K562 (cell line): ENCODE data around the gene GPR107. TPM values are rescaled to one million over a fixed set of nuclear protein-coding genes. Genes with fewer than 3 reads are reported as not detected.
A peak's percentile ranks its signal among the peaks of the same experiment; 100 is the strongest.

ENCODE experiments used
- CBX1 ChIP-seq: sonication (generic); IDR thresholded peaks from 2 replicates; pipeline ENCODE4 v1.6.1; 2016; ENCODE audit warnings: antibody characterized with exemption, low read depth, mild to moderate bottlenecking
- CEBPG ChIP-seq, 3 experiments: fragments of 200-800 bp in 1 of 3; sonication (Bioruptor generic) in 1 of 3; sonication (generic) in 1 of 3; formaldehyde crosslinking in 1 of 3; IDR thresholded peaks in 2 of 3; conservative IDR thresholded peaks in 1 of 3; 2 replicates each; pipeline versions ENCODE4 v1.6.1 to v1.8.0; 2016 to 2022; ENCODE audit warnings: missing compliant biosample characterization in 2 of 3, missing genetic modification characterization in 2 of 3, mild to moderate bottlenecking in 1 of 3, missing genetic modification reagents in 1 of 3
- GATAD2B ChIP-seq: fragments of 450-650 bp; IDR thresholded peaks from 2 replicates; pipeline ENCODE4 v1.6.1; 2017; ENCODE audit warnings: mild to moderate bottlenecking, borderline replicate concordance
- PPARD ChIP-seq: fragments of 250-450 bp; sonication (Bioruptor Pico); IDR thresholded peaks from 2 replicates; pipeline ENCODE4 v1.8.0; 2022; ENCODE audit warnings: inconsistent platforms, mild to moderate bottlenecking, moderate library complexity
- RAD21 ChIP-seq, 2 experiments: fragments of 250-450 bp in 1 of 2; fragments of 450-650 bp in 1 of 2; sonication (Bioruptor Pico) in 1 of 2; formaldehyde crosslinking in 1 of 2; IDR thresholded peaks in 1 of 2; conservative IDR thresholded peaks in 1 of 2; 2 replicates each; pipeline versions ENCODE4 v1.4.0 to v1.8.0; 2020 to 2022; ENCODE audit warnings: mild to moderate bottlenecking in 2 of 2, moderate library complexity in 1 of 2
- SETDB1 ChIP-seq: IDR thresholded peaks from one replicate; pipeline ENCODE4 v1.6.1; 2012; ENCODE audit warnings: low read length, control low read depth, inconsistent platforms
- SRSF3 ChIP-seq: fragments of 200-400 bp; formaldehyde crosslinking; IDR thresholded peaks from 2 replicates; pipeline ENCODE4 v1.6.1; 2016; ENCODE audit warnings: mild to moderate bottlenecking, low read length, moderate library complexity; ENCODE audit not compliant: insufficient read depth
- YBX1 ChIP-seq: fragments of 450-650 bp; IDR thresholded peaks from 2 replicates; pipeline ENCODE4 v1.7.1; 2016; ENCODE audit warnings: mild to moderate bottlenecking
- polyA plus RNA-seq, 8 experiments: library from polyadenylated mRNA; depleted of rRNA in 4 of 8; stranded (reverse) in 5 of 8; unstranded in 3 of 8; fragments of >200 nt; fragmentation: Nextera tagmentation in 2 of 8; fragmentation: Illumina TruSeq in 1 of 8; extraction: Ambion mirVana in 2 of 8; extraction: Trizol in 1 of 8; gene quantifications; 2 replicates each; pipeline versions ENCODE4 v1.2.1 to v1.2.3, GENCODE V29; 2011 to 2014; ENCODE audit warnings: inconsistent platforms in 1 of 8, missing spikeins in 1 of 8
- total RNA-seq, 7 experiments: library from RNA; depleted of rRNA in 6 of 7; stranded (reverse); fragments of >200 nt in 6 of 7; fragmentation: Illumina TruSeq in 2 of 7; extraction: Trizol in 2 of 7; gene quantifications; 2 replicates each; pipeline versions ENCODE4 v1.2.1 to v1.2.3, GENCODE V29; 2011 to 2021; ENCODE audit warnings: low replicate concordance in 1 of 7
- TF ChIP-seq, protein P1 (sequence below): fragments of 450-650 bp; formaldehyde crosslinking; IDR thresholded peaks from 2 replicates; pipeline ENCODE4 v1.4.0; 2022; ENCODE audit warnings: missing genetic modification characterization
- TF ChIP-seq, protein P2 (sequence below), 2 experiments: fragments of 450-650 bp in 1 of 2; sonication (generic) in 1 of 2; formaldehyde crosslinking in 1 of 2; IDR thresholded peaks in 1 of 2; conservative IDR thresholded peaks in 1 of 2; 2 replicates each; pipeline versions ENCODE4 v1.6.1 to v1.8.1; 2016 to 2023; ENCODE audit warnings: mild to moderate bottlenecking in 2 of 2, moderate library complexity in 2 of 2, inconsistent platforms in 1 of 2, missing genetic modification reagents in 1 of 2

GPR107 gene
- total and polyA plus RNA-seq, 9 of the 15 experiments (the other 6 are each of a cell fraction or from before 2014, with no cell fraction given): 3.2 to 34.6 (median 14.4) TPM

DNA sequence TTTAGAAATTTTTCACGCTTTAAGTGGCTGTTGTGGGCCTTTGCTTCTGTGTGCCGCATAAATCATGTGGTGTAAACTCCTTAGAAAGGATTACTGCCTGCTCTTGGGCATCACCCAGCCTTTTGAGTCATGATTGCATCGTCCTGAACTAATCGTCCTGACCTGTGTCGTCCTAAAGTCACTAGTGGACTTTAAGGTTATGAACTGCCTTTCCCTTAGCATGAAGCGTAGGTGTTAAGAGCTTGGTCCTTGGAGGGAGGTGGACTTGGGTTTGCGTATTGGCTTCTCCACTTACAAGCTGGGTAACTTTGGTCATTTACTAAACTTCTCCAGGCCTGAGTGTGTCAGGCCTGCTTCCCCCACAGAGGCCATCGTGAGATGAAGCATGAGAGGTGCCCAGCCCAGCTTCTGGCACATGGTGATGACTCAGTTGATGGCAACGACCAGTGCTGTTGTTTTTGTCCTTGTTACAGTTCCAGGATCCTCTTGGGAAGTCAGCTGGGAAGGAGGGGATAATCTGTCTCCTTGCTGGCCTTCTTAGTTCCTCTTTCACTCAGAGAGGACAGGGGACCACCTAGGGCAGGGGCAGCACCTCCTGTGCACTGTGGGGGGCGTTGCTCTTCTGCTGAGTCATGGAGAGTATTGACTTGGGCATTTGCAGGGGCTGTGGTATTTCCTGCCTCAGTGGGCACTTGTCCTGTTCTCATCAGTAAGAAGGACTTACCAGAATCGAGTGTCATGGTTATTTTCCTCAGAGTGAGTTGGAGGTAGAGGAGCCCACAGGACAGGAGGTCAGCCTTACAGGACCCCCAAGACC, 64.3 kb downstream of the GPR107 start (continued):
- TF ChIP-seq SRSF3 (no peak), PPARD (no peak), SETDB1 (no peak), GATAD2B (no peak), RAD21 (CRISPR knock-in tag; conservative IDR thresholded peaks at IDR 0.05 in 1 of 2, IDR thresholded peaks at IDR 0.05 in 1 of 2) (no peak), CEBPG (CRISPR knock-in tag; IDR thresholded peaks at IDR 0.05) (no peak; the same call in 1 of the 2 replicates), CEBPG (tag; conservative IDR thresholded peaks at IDR 0.05 in 1 of 2, IDR thresholded peaks at IDR 0.05 in 1 of 2) (peak in 1 of 2 experiments; percentile 52; a peak in 1 of 4 replicates), YBX1 (no peak), CBX1 (no peak)
- TF ChIP-seq, protein P1, sequence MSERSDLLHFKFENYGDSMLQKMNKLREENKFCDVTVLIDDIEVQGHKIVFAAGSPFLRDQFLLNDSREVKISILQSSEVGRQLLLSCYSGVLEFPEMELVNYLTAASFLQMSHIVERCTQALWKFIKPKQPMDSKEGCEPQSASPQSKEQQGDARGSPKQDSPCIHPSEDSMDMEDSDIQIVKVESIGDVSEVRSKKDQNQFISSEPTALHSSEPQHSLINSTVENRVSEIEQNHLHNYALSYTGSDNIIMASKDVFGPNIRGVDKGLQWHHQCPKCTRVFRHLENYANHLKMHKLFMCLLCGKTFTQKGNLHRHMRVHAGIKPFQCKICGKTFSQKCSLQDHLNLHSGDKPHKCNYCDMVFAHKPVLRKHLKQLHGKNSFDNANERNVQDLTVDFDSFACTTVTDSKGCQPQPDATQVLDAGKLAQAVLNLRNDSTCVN (CRISPR knock-in tag): no peak
- TF ChIP-seq, protein P2, sequence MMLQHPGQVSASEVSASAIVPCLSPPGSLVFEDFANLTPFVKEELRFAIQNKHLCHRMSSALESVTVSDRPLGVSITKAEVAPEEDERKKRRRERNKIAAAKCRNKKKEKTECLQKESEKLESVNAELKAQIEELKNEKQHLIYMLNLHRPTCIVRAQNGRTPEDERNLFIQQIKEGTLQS (IDR thresholded peaks at IDR 0.05): peak; percentile 37; the same call in 1 of the 2 replicates
- TF ChIP-seq, protein P2 (CRISPR knock-in tag; conservative IDR thresholded peaks at IDR 0.05): no peak
